ENCODE data around the gene CYB5A.

- no peak for TF ChIP-seq CTCF (IDR thresholded peaks at IDR 0.05; ENCODE audit: low read depth, low read length)
- no peak for TF ChIP-seq EZH2phosphoT487 (IDR thresholded peaks at IDR 0.05; ENCODE audit: low read depth)
Observed at GRCh38 chr18:74294526-74294925, 2.8 kb upstream of the CYB5A start.

Measured in OCI-LY3 (cell line).